B cell (primary cell): Measurements from ENCODE around the gene PRKCA. TPM values are rescaled to one million over a fixed set of nuclear protein-coding genes. Genes with fewer than 3 reads are reported as not detected.
"Not testable (repeated sequence)": the region's sequence is repeated elsewhere in the genome, so short reads cannot be mapped to it uniquely, and the experiment has no call there.

ENCODE experiments used
- ATAC-seq: fragments of 200-7000 bp; cut with Tn5 transposase; one replicate; pipeline ENCODE4 v1.10.0; 2021; ENCODE audit warnings: low read depth, mild to moderate bottlenecking, moderate number of reproducible peaks, moderate library complexity
- CTCF ChIA-PET: fragments of 350-600 bp; sonication (Branson Sonifier 250); formaldehyde crosslinking; loops from one replicate; lab custom pipeline; 2021; ENCODE audit warnings: antibody characterized with exemption, inconsistent platforms; lab: Charles Lee
- POLR2A ChIA-PET: fragments of 350-600 bp; sonication (Branson Sonifier 250); formaldehyde crosslinking; loops from one replicate; lab custom pipeline; 2021; ENCODE audit warnings: antibody characterized with exemption; lab: Charles Lee
- DNase-seq: peaks from one replicate; pipeline ENCODE4 v3.0.0; 2013
- H2AFZ ChIP-seq: 2 replicates; pipeline ENCODE4 v1.6.1; 2012; ENCODE audit warnings: mild to moderate bottlenecking, low read depth, low read length; ENCODE audit not compliant: insufficient read depth, poor library complexity, severe bottlenecking
- H3K27ac ChIP-seq, 2 donors: 1 replicate in 1 of 2; 2 replicates in 1 of 2; pipeline ENCODE4 v1.5.1; 2012 to 2013; ENCODE audit warnings: low read length in 2 of 2, mild to moderate bottlenecking in 2 of 2, moderate library complexity in 1 of 2
- H3K27me3 ChIP-seq, 4 experiments: fragments of 200-600 bp in 1 of 4; sonication (generic) in 1 of 4; replicated peaks in 1 of 4; 1 replicate in 2 of 4; 2 replicates in 2 of 4; pipeline versions ENCODE4 v1.6.1 to v1.7.0; 2013 to 2016; ENCODE audit warnings: low read length in 3 of 4, mild to moderate bottlenecking in 2 of 4, mixed read lengths in 1 of 4, moderate library complexity in 1 of 4; ENCODE audit not compliant: insufficient read depth in 4 of 4, control insufficient read depth in 3 of 4; ENCODE audit errors: control extremely low read depth in 1 of 4
- H3K36me3 ChIP-seq, 2 experiments: replicated peaks in 1 of 2; 1 replicate in 1 of 2; 2 replicates in 1 of 2; pipeline versions ENCODE4 v1.6.1 to v1.7.1; 2013; ENCODE audit warnings: low read length in 1 of 2; ENCODE audit not compliant: insufficient read depth in 2 of 2, control insufficient read depth in 1 of 2; ENCODE audit errors: control extremely low read depth in 1 of 2, extremely low read depth in 1 of 2
- H3K4me1 ChIP-seq, 2 donors: fragments of 200-600 bp in 1 of 2; sonication (generic) in 1 of 2; 1 replicate in 1 of 2; 2 replicates in 1 of 2; pipeline versions ENCODE4 v1.5.1 to v1.6.1; 2013 to 2017; ENCODE audit warnings: low read length in 2 of 2; ENCODE audit not compliant: control insufficient read depth in 2 of 2, insufficient read depth in 2 of 2
- H3K4me2 ChIP-seq: replicated peaks from 2 replicates; pipeline ENCODE3; 2012; ENCODE audit warnings: mild to moderate bottlenecking, low read depth, low read length; ENCODE audit not compliant: poor library complexity, severe bottlenecking
- H3K4me3 ChIP-seq, 5 experiments: fragments of 200-600 bp in 1 of 5; sonication (generic) in 1 of 5; 1 replicate in 3 of 5; 2 replicates in 2 of 5; pipeline versions ENCODE4 v1.5.1 to v1.7.0; 2011 to 2016; ENCODE audit warnings: low read length in 4 of 5, mild to moderate bottlenecking in 4 of 5, low read depth in 2 of 5, control low read depth in 1 of 5, moderate library complexity in 1 of 5; ENCODE audit not compliant: insufficient read depth in 1 of 5; ENCODE audit errors: control extremely low read depth in 1 of 5, extremely low read depth in 1 of 5
- H3K79me2 ChIP-seq: fragments of 200-600 bp; sonication (generic); one replicate; pipeline ENCODE4 v1.6.0; 2016; ENCODE audit warnings: low read length; ENCODE audit not compliant: control insufficient read depth, insufficient read depth
- H3K9ac ChIP-seq: fragments of 200-600 bp; sonication (generic); 2 replicates; pipeline ENCODE4 v1.6.1; 2017; ENCODE audit warnings: mild to moderate bottlenecking, low read length, moderate library complexity
- H3K9me3 ChIP-seq, 3 donors: one replicate each; pipeline versions ENCODE4 v1.6.1 to v1.7.1; 2013; ENCODE audit warnings: low read length in 2 of 3; ENCODE audit not compliant: control insufficient read depth in 2 of 3, insufficient read depth in 1 of 3; ENCODE audit errors: control extremely low read depth in 1 of 3
- H4K20me1 ChIP-seq: 2 replicates; pipeline ENCODE4 v1.6.0; 2012; ENCODE audit warnings: mild to moderate bottlenecking, low read length; ENCODE audit not compliant: insufficient read depth, control insufficient read depth, poor library complexity, severe bottlenecking
- H3K27ac Mint-ChIP-seq: one replicate; pipeline ENCODE4 v1.8.0; 2021; ENCODE audit warnings: mixed read lengths
- H3K27me3 Mint-ChIP-seq: one replicate; pipeline ENCODE4 v1.8.0; 2021; ENCODE audit warnings: mixed read lengths
- H3K4me1 Mint-ChIP-seq: one replicate; pipeline ENCODE4 v1.8.0; 2021; ENCODE audit warnings: mixed read lengths
- H3K4me3 Mint-ChIP-seq: one replicate; pipeline ENCODE4 v1.8.0; 2021; ENCODE audit warnings: mixed read lengths
- H3K9me3 Mint-ChIP-seq: one replicate; pipeline ENCODE4 v1.8.0; 2022; ENCODE audit warnings: mixed read lengths; ENCODE audit not compliant: insufficient read depth
- EZH2 ChIP-seq: IDR thresholded peaks from 2 replicates; pipeline ENCODE4 v1.6.1; 2012; ENCODE audit warnings: borderline replicate concordance, low read depth, mild to moderate bottlenecking, moderate library complexity, low read length; ENCODE audit not compliant: insufficient read depth, poor library complexity, severe bottlenecking
- WGBS: methylation state at CpG from one replicate; pipeline ENCODE4 v1.1.5; 2013; ENCODE audit warnings: missing lambda C conversion rate; ENCODE audit not compliant: insufficient coverage; 5-methylcytosine and 5-hydroxymethylcytosine counted together
- intact Hi-C: fragments of 100-400 bp; cut with micrococcal nuclease; formaldehyde crosslinking; loops from one replicate; pipeline ENCODE4 v1.10.0; 2022
- polyA plus RNA-seq: library from polyadenylated mRNA; depleted of rRNA; stranded (reverse); fragments of >200 nt; gene quantifications from 2 replicates; pipeline ENCODE4 v1.2.3, GENCODE V29; 2012
- total RNA-seq, 2 donors: library from RNA; stranded (reverse); fragments of 120-200 nt in 1 of 2; gene quantifications; 1 replicate in 1 of 2; 2 replicates in 1 of 2; pipeline versions ENCODE4 v1.2.3 to v1.2.4, GENCODE V29; 2013 to 2022

PRKCA gene
- total and polyA plus RNA-seq, 2 donors (not counting 1 experiment from before 2014, with no cell fraction given) = 0.33 to 7.7 TPM

DNA sequence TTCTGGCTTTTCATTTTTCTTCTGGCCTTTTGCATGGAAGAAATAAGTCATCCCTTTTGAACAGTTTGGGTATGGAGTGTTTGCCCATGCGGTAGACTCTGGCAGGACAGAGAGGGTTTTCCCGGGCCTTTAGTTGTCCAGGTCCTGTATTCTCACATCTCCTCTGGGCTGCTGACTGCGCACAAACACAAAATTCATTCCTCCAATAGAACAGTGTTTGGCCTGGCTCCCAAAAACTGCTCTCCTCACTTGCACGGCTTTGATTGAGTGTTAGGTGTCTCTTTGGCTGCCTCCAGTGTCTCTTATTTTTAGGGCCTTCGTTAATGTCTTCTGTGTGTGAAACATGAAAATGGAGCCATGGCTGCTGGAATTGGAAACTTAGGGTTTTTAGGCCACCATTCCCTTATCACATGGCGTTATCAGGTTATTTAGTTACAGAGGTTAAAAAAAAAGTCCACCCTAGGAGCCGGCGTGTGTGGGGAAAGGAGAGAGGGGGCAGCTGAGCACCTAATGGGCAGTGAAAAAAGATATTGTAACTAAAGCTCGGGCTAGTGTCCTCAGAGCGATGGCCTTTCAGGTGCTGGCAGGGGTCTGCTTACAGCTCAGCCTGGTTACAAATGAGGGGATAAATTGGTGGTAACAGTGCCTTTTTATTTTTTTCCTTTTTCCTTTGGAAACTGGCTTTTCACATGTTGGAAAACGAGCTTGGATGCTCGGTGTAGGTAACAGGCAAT is 47.3 kb downstream of the PRKCA start:
- Mint-ChIP-seq H3K27me3 (peaks cover 6% of the 10 kb centered on the region), H3K9me3 (no peaks in the 10 kb centered on the region), H3K27ac (no peak overlapping the region), H3K4me1 (no peaks in the 10 kb centered on the region), H3K4me3 (no peak overlapping the region)
- intact Hi-C loops = no loop called here
- H3K9me3 ChIP-seq = no peaks in the 10 kb centered on the region
- H3K4me2 ChIP-seq = no peak overlapping the region
- ATAC-seq (no peak), DNase-seq (no peak)
- H3K4me3 ChIP-seq = no peak overlapping the region
- H3K27ac ChIP-seq = no peak overlapping the region
- no peaks in the 10 kb centered on the region for H4K20me1 ChIP-seq
- no peaks in the 10 kb centered on the region for H3K27me3 ChIP-seq
- H3K79me2 ChIP-seq = no peaks in the 10 kb centered on the region
- ChIA-PET POLR2A (no interaction called here), CTCF (no interaction called here)
- no peaks in the 10 kb centered on the region for H3K4me1 ChIP-seq
- 93% methylated on average over 6 of the region's 12 CpGs for WGBS
- no peaks in the 10 kb centered on the region for H3K36me3 ChIP-seq
- no peak overlapping the region for H2AFZ ChIP-seq
- H3K9ac ChIP-seq = no peak overlapping the region
- no peak for TF ChIP-seq EZH2

DNA sequence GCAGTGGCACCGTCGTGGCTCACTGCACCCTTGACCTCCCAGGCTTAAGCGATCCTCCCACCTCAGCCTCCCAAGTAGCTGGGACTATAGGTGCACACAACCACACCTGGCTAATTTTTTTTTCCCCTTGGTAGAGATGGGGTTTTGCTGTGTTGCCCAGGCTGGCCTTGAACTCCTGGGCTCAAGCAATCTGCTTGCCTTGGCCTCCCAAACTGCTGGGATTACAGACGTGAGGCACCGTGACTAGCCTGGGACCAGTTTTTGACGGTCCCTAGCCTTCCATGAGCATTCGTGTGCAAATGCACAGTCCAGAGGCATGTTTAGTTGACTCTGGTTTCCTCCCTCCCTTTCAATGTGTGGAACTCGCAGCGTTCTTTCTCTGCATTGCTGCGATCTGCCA is 48.2 kb downstream of the PRKCA start:
- 97% methylated on average over 4 of the region's 10 CpGs for WGBS
- H3K4me1 ChIP-seq = not testable (repeated sequence)

More for the DNA sequence above, 48.2 kb downstream of the PRKCA start:
- H3K9me3 ChIP-seq, H3K36me3 ChIP-seq, H3K4me1 Mint-ChIP-seq, H3K27me3 ChIP-seq, H3K4me2 ChIP-seq, H4K20me1 ChIP-seq, H3K27me3 Mint-ChIP-seq, H2AFZ ChIP-seq, H3K4me3 ChIP-seq, DNase-seq, H3K79me2 ChIP-seq, H3K9ac ChIP-seq, intact Hi-C loops, POLR2A ChIA-PET, ATAC-seq, CTCF ChIA-PET, H3K27ac Mint-ChIP-seq, H3K4me3 Mint-ChIP-seq, H3K9me3 Mint-ChIP-seq, H3K27ac ChIP-seq: not testable (repeated sequence)
